Spleen (tissue), 7 donors: ENCODE results near the gene EME1.

Experiments
- POLR2A ChIP-seq, 3 donors: fragments of 450-650 bp; IDR thresholded peaks; one replicate each; pipeline ENCODE4 v1.5.1; 2017; ENCODE audit warnings: antibody characterized with exemption in 3 of 3, mild to moderate bottlenecking in 1 of 3
- POLR2AphosphoS5 ChIP-seq, 3 donors: sonication (generic); formaldehyde crosslinking; IDR thresholded peaks; one replicate each; pipeline ENCODE4 v1.5.1; 2017; ENCODE audit warnings: antibody characterized with exemption in 3 of 3
- TF ChIP-seq, protein P1 (sequence below), 11 experiments: fragments of 200-600 bp in 7 of 11; fragments of 450-650 bp in 4 of 11; sonication (generic) in 4 of 11; IDR thresholded peaks in 8 of 11; conservative IDR thresholded peaks in 3 of 11; 1 replicate in 7 of 11; 2 replicates in 4 of 11; pipeline versions ENCODE4 v1.4.0 to v1.8.0; 2016 to 2021; ENCODE audit warnings: antibody characterized with exemption in 11 of 11, inconsistent platforms in 4 of 11, mild to moderate bottlenecking in 1 of 11
- donor health status: DM: no; HTN: no; CAD: no; lungs with moderate emphysema.
- donor health status: DM: no; HTN: no; CAD: no.
- donor health status: DM: no; HTN: no; CAD: no.

DNA sequence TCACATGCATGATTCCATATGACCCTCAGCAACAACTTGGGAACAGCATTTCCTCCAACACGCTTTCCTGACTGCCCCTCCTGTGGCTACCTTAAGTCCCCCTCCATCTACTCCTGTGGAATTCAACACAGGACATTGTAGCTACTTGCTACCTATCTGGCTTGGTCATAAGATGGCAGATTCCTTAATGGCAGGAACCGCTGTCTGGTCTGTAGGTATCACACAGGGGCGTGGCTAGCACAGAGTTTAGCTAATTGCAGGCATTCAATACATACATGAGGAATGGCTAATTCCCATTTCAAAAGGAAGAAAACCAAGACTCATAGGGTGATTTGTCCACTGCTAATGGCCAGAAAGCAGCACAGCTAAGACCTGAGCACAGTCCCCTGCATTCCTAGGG lies 15.7 kb downstream of the EME1 start:
- no peak for TF ChIP-seq POLR2AphosphoS5 (IDR thresholded peaks at IDR 0.05)
- TF ChIP-seq, protein P1, sequence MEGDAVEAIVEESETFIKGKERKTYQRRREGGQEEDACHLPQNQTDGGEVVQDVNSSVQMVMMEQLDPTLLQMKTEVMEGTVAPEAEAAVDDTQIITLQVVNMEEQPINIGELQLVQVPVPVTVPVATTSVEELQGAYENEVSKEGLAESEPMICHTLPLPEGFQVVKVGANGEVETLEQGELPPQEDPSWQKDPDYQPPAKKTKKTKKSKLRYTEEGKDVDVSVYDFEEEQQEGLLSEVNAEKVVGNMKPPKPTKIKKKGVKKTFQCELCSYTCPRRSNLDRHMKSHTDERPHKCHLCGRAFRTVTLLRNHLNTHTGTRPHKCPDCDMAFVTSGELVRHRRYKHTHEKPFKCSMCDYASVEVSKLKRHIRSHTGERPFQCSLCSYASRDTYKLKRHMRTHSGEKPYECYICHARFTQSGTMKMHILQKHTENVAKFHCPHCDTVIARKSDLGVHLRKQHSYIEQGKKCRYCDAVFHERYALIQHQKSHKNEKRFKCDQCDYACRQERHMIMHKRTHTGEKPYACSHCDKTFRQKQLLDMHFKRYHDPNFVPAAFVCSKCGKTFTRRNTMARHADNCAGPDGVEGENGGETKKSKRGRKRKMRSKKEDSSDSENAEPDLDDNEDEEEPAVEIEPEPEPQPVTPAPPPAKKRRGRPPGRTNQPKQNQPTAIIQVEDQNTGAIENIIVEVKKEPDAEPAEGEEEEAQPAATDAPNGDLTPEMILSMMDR (IDR thresholded peaks at IDR 0.05 in 8 of 11, conservative IDR thresholded peaks at IDR 0.05 in 3 of 11): no peak
- TF ChIP-seq POLR2A (IDR thresholded peaks at IDR 0.05): no peak
